ENCODE measurements around the gene PSORS1C2.

DNA sequence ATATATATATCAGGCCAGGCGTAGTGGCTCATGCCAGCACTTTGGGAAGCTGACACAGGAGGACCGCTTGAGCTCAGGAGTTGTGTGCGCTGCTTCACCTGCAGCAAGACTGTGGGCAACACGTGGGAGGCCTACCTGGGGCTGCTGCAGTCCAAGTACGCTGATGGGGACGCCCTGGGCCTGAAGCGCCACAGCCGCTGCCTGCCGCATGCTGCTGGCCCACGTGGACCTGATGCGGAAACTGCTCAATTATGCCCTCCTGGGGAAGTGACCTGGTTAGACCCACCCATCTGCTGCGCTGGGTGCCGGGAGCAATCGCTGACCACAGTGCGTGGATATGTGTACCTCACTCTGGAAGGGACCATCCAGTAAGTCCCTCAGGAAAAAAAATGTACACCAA, 1.8 kb upstream of the PSORS1C2 start:
- no peak for TF ChIP-seq CTCF (IDR thresholded peaks at IDR 0.05)
- TF ChIP-seq POLR2A (IDR thresholded peaks at IDR 0.05): no peak
